Caco-2 (cell line): ENCODE results near the gene RHBDF2. TPM values are rescaled to one million over a fixed set of nuclear protein-coding genes. Genes with fewer than 3 reads are reported as not detected.

Experiments
- BruUV-seq: library from RNA; stranded (reverse); fragments of 400-500 nt; replicated peaks from 2 replicates; lab custom pipeline; 2021; lab: Mats Ljungman, UMichigan
- CTCF ChIA-PET: fragments of 300-600 bp; sonication (Branson Sonifier 250); formaldehyde crosslinking; loops from one replicate; lab custom pipeline; 2022; ENCODE audit warnings: antibody characterized with exemption; lab: Charles Lee
- POLR2A ChIA-PET: fragments of 300-600 bp; sonication (Branson Sonifier 250); formaldehyde crosslinking; loops from one replicate; lab custom pipeline; 2022; ENCODE audit warnings: antibody characterized with exemption; lab: Charles Lee
- DNase-seq, 2 experiments: peaks; one replicate each; pipeline versions ENCODE4 v3.0.0 to v3.0.0-alpha.2; 2020 to 2022
- H3K27me3 ChIP-seq: replicated peaks from 2 replicates; pipeline ENCODE4 v1.6.0; 2011; ENCODE audit warnings: low read length; ENCODE audit not compliant: control insufficient read depth, insufficient read depth
- H3K36me3 ChIP-seq: 2 replicates; pipeline ENCODE4 v1.5.1; 2011; ENCODE audit warnings: low read length; ENCODE audit not compliant: control insufficient read depth, insufficient read depth
- H3K4me1 ChIP-seq: fragments of 250-450 bp; sonication (Bioruptor Pico); 2 replicates; pipeline ENCODE4 v1.5.1; 2020; ENCODE audit warnings: mild to moderate bottlenecking
- H3K4me3 ChIP-seq: 2 replicates; pipeline ENCODE4 v1.5.1; 2011; ENCODE audit warnings: low read depth, mild to moderate bottlenecking, control low read depth, low read length
- H3K9me3 ChIP-seq: fragments of 250-450 bp; sonication (Bioruptor Pico); 2 replicates; pipeline ENCODE4 v1.5.1; 2020; ENCODE audit warnings: mild to moderate bottlenecking, moderate library complexity
- H3K27ac Mint-ChIP-seq: one replicate; pipeline ENCODE4 v1.8.0; 2022; ENCODE audit warnings: mixed read lengths; ENCODE audit not compliant: unreplicated experiment
- H3K27me3 Mint-ChIP-seq: one replicate; pipeline ENCODE4 v1.8.0; 2022; ENCODE audit warnings: mixed read lengths; ENCODE audit not compliant: insufficient read depth, unreplicated experiment
- H3K36me3 Mint-ChIP-seq: one replicate; pipeline ENCODE4 v1.8.0; 2022; ENCODE audit warnings: mild to moderate bottlenecking, mixed read lengths; ENCODE audit not compliant: insufficient read depth, unreplicated experiment
- H3K4me1 Mint-ChIP-seq: one replicate; pipeline ENCODE4 v1.8.0; 2022; ENCODE audit warnings: low read depth, mixed read lengths; ENCODE audit not compliant: unreplicated experiment
- H3K4me3 Mint-ChIP-seq: one replicate; pipeline ENCODE4 v1.8.0; 2022; ENCODE audit warnings: mild to moderate bottlenecking, moderate library complexity, mixed read lengths; ENCODE audit not compliant: unreplicated experiment
- H3K9me3 Mint-ChIP-seq: one replicate; pipeline ENCODE4 v1.8.0; 2022; ENCODE audit warnings: mixed read lengths; ENCODE audit not compliant: unreplicated experiment
- CTCF ChIP-seq, 2 experiments: fragments of 200-600 bp in 1 of 2; IDR thresholded peaks; 1 replicate in 1 of 2; 2 replicates in 1 of 2; pipeline versions ENCODE4 v1.5.1 to v1.8.0; 2011 to 2022; ENCODE audit warnings: antibody characterized with exemption in 1 of 2, control low read depth in 1 of 2, inconsistent platforms in 1 of 2, low read depth in 1 of 2, low read length in 1 of 2, mild to moderate bottlenecking in 1 of 2, moderate library complexity in 1 of 2; ENCODE audit not compliant: insufficient read depth in 1 of 2, severe bottlenecking in 1 of 2, unreplicated experiment in 1 of 2
- intact Hi-C: fragments of 100-400 bp; cut with micrococcal nuclease; formaldehyde crosslinking; loops from one replicate; pipeline ENCODE4 v1.10.0; 2022; ENCODE audit not compliant: unreplicated experiment
- total RNA-seq: library from RNA; stranded (reverse); gene quantifications from 2 replicates; pipeline ENCODE4 v1.2.3, GENCODE V29; 2022

The RHBDF2 gene
- total RNA-seq, 1 experiment from 2014 or later = 33.8 TPM

DNA sequence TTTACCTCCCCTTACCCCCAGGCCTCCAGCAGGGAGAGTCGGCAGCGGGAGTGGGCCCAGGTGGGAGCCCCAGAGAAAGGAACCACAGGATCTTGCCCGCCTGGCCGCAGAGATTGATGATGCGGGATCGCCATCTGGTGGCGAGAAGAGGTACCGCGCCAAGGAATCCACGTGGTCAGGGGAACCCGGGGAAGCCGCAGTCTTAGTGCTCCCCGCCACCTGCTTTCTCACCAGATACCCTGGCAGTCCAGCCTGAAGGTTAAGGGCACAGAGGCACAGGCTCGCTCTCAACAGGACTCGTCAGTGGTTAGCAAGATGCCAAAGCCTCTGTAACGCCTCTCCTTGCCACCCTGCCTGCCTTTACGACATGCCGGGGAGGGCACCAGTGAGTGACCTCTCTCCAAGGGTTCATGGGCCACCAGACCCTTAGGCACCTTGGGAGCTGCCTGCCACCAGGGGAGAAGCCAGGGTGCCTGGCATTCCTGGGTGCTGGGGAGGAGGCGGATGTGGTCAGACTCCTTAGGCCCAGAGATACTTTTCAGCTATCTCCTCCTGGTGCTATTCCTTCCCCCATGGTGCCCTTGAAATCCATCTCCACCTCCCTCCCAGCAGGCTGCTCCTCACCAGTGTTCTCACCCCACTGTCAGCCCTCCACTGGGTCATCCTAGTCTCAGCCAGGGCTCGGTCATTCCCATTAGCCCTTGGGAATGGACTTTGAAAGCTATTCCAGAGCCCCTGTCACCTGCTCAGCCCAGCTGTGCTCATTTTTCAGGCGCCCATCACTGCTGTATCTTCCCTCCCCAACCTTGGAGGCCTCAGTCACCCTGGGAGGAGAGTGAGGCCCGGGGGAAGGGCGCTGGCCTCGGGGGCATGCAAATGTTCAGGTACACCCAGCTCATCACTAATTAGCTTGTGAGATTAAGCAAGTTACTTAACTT, 5.5 kb upstream of the RHBDF2 start:
- no TSS peak for BruUV-seq
- peak; percentile 95 to 98 for TF ChIP-seq CTCF (IDR thresholded peaks at IDR 0.05; ENCODE audit: insufficient read depth in 1 of 2, low read depth in 1 of 2, low read length in 1 of 2, severe bottlenecking in 1 of 2, unreplicated experiment in 1 of 2)
- no peaks in the 10 kb centered on the region for H3K36me3 ChIP-seq
- H3K9me3 ChIP-seq = no peaks in the 10 kb centered on the region
- ChIA-PET POLR2A (interaction anchor here (0.5 kb wide), 1 partner anchor 454 kb away, joined by 3 read pairs; no protein-coding TSS in a partner anchor), CTCF (interaction anchor here (0.8 to 1.8 kb wide), 4 partner anchors 31 to 118 kb away, joined by 3 to 11 read pairs (median 4); partner anchors contain the start of gene AANAT)
- intact Hi-C loops = loop anchor here (1.0 to 5.0 kb wide), 4 partner anchors 40 to 98 kb away; no protein-coding TSS in a partner anchor
- Mint-ChIP-seq H3K4me3 (no peak overlapping the region), H3K36me3 (no peaks in the 10 kb centered on the region), H3K9me3 (no peaks in the 10 kb centered on the region), H3K27ac (no peak overlapping the region), H3K4me1 (peaks cover 3% of the 10 kb centered on the region), H3K27me3 (peaks cover 5% of the 10 kb centered on the region)
- H3K4me1 ChIP-seq = peaks cover 17% of the 10 kb centered on the region
- DNase-seq = peak; percentile 83 to 93
- no peaks in the 10 kb centered on the region for H3K27me3 ChIP-seq
- no peak overlapping the region for H3K4me3 ChIP-seq

DNA sequence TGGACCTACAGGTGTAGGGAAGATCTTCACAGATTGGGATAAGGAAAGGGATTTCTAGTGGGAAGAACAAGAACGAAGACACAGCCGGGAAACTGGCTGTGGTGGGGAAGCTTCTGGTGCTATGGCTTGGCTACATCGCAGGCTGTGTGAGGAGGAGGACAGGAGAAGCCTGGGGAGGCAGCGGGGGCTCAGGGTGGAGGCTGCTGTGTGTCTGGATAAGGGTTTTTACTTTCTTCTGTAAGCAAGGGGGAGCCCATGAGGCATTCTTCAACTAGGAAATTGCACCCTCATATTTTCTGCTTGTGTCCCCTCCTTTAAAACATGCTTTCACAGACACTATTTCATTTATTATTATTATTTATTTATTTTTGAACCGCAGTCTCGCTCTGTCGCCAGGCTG, 2.9 kb upstream of the RHBDF2 start:
- peaks cover 5% of the 10 kb centered on the region for H3K27me3 Mint-ChIP-seq
- POLR2A ChIA-PET = no interaction called here
- CTCF ChIA-PET = interaction anchor here (0.6 kb wide), 1 partner anchor 96 kb away, joined by 4 read pairs; no protein-coding TSS in a partner anchor

More for the DNA sequence above, 2.9 kb upstream of the RHBDF2 start:
- intact Hi-C loops = no loop called here
- no peaks in the 10 kb centered on the region for H3K9me3 ChIP-seq
- BruUV-seq = no TSS peak
- Mint-ChIP-seq H3K36me3 (peaks cover 5% of the 10 kb centered on the region), H3K27ac (no peak overlapping the region), H3K4me3 (no peak overlapping the region), H3K4me1 (peaks cover 13% of the 10 kb centered on the region), H3K9me3 (no peaks in the 10 kb centered on the region)
- H3K4me1 ChIP-seq = peaks cover 31% of the 10 kb centered on the region
- no peaks in the 10 kb centered on the region for H3K36me3 ChIP-seq
- no peak for DNase-seq
- no peak for TF ChIP-seq CTCF (IDR thresholded peaks at IDR 0.05; ENCODE audit: insufficient read depth in 1 of 2, low read depth in 1 of 2, low read length in 1 of 2, severe bottlenecking in 1 of 2, unreplicated experiment in 1 of 2)
- H3K4me3 ChIP-seq = no peak overlapping the region
- H3K27me3 ChIP-seq = no peaks in the 10 kb centered on the region
